SW 1271 (cell line): ENCODE results near the gene SIX3.

ENCODE experiments used
- DNase-seq, 2 experiments: peaks; one replicate each; lab custom pipeline; 2025; lab: John Stamatoyannopoulos, UW

SIX3 gene

DNA sequence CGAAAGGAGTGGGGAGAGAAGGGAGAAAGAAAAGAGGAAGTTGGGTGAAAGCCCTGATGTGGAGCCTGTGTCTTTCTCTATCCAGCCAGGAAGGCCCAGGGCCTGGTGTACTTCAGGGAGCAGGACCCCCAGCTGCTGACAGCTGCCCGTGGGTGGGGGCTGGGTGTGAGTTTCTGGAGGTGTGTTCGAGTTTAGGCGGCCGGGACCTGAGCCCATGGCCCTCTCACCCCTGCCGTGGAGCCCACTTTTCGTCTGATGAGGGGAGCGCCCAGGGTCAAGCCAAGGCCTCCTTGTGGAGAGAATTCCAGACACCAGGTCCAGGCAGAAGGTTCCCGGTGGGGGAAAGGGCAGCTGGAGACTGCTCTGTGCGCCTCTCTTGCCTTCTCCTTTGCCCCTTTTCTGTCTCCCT is 2.2 kb downstream of the SIX3 start:
- DNase-seq = no peak

DNA sequence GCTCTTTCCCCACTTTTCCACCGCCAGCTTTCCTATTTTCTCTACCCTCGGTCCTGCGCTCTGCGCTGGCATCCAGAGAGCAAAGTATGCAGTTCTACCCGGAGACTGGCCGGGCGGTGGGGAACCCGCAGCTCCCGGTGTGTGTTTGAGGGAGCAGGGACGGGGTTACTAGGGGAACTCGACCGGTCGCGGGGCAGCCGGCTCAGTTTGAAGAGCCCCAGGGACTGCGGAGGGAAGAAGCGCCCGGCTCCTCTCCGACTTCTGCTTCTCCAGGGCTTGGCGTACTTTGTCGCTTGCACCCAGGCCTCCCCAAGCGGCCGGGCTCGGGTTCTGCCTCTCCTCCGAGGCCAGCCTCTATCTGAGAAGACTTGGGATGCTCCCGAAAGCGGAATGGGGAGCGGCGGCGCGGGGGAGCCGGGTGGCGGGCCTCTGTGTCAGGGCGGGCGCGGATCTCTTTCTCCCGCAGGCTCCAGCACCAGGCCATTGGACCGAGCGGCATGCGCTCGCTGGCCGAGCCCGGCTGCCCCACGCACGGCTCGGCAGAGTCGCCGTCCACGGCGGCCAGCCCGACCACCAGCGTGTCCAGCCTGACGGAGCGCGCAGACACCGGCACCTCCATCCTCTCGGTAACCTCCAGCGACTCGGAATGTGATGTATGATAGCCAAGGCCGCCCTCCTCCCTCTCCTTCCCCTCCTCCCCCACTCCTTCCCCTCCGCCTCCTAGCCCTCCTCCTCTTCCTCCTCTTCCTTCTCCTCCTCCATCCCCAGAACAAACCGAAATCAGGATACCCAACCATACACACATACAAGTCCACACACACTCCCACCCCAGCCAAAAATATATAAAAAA is 2.8 kb downstream of the SIX3 start:
- DNase-seq = no peak

DNA sequence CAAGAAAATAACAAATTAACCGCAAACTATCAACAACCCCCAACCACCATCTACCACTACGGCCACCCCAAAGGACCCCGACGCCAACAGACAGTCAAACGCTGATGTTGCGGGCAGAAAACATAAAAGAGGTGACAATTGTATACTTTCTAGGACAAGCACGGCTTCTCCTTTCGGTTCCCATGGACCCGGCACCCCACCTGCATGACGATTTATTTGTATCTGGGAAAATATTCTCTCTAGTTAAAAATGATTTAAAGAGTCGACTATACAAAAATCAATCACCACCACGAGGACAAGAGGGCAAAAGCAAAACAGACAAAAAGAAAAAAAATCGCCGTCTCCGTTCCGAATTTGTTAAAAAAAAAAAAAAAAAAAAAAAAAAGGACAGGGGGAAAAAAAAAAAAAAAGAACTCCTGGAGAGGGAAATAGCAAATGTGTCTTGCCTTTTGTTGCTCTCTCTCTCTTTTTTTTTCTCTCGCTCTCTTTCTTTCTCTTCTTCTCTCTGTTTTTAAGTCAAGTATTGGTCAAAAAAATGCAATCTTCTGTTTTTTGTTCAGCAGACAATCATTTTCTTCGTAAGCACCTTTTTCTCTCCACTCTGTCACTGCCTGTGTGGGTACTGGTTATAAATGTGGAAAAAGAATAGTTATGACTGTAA is 3.6 kb downstream of the SIX3 start:
- DNase-seq = no peak

DNA sequence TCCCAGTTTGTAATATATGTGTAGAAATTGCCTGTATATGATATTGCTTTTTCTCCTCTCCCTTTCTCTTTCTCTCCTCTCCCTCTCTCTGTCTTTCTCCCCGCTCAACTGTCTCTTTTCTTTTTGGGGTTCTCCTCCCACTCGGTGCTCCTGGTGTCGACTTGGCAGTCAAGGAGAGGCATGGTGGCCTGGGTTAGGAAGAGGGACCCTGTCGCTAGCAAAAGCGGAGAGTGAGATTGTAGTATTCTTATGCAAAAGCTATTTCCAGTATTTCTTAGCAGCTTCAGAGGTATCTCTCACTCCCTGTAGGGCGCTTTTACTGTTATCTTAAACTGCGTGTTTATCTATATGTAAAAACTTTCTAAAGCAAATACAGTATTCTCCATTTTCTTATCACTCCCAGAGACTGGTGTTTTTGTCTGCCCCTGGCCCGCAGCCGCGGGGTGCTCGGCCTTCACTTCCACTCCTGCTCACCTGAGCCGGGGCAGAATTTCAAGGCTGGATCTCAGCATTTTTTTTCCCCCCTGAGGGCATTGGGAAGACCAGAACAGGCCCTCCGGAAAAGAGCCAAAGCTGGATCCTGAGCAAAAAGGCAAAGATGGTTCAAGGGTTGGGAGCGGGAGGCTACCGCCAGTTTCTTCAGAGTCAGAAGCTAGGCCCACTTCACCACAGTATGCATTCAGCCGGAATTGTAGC is 4.3 kb downstream of the SIX3 start:
- DNase-seq = no peak

DNA sequence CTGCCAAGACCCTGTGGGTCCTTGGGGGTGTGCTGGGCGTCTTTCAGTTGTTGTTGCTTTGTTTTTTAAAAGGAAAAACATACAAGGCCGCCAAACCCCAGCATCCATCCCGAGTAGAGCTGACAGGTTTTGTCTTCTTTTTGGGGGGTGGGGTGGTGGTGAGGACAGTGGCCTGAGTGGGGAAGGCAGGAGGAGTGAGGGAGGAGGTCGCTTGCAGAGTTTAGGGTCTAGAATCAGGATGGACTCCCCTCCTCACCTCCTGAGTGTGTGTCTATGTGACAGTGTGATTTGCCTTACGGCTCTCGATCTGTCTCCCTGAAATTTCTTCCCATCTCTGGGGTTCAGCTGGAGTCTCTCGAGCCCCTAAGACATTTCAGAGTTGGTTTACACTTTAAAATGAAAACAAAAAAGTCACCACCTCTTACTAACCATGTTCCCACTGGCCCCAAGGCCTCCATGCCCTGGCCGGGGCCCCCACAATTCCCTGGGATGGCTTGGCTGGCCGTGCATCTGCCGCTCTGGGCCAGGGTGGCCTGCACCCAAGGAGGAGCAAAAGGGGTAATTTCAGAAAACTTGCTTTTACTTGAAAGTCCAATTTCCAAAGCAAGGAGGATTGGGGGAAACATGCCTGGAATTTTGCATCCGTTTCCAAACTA is 5.0 kb downstream of the SIX3 start:
- no peak for DNase-seq

DNA sequence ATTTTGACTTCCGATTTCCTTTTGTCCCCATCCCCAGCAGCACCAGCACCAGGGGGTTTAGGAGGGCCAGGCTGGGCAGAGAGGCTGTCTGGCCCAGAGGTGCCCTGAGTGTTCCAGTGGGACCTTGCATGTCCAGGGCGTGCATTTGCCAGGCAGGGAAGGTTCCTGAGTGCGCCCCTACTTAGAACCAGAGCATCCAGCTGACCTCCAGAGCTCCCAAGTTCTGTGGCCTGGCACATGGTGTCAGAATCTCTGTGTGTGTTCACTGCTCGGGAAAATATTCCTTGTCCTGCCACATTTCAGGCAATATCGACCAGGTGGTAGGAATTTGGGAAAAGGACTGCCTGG is 5.5 kb downstream of the SIX3 start:
- no peak for DNase-seq

DNA sequence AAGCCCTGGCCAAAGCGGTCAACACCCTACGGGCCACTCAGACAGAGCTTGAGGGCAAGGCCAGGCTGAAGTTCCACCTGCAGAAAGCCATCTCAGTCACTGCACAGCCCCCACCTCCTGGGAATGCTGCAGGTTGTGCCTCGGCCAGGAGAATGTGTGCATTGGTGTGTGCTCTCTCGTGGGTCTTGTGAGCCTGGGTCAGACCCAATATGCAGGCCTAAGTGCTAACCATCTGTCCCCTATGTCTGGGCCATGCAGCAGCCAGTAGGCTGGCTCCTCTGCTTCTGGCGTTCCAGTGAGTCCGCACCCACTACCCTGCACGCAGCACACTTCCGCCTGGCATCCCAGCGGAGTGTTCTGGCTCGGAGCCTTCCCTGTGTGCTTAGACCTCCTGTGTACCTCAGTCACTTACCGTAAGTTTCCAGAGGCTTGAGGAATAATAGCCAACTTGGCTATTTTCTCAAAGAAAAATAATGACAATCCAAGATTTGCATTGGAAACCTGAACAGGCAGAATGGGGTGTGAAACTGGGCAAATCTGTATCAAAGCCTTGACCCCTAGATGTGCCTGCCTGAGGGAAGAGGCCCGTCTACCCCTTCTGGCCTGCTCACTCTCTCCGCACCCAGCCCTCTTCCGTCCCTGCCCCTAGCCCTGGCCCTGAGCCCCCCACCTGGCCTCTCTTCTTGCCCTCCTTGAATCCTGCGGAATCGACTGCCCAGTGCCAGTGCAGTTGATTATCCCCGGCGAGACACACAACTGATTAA is 7.2 kb downstream of the SIX3 start:
- no peak for DNase-seq

DNA sequence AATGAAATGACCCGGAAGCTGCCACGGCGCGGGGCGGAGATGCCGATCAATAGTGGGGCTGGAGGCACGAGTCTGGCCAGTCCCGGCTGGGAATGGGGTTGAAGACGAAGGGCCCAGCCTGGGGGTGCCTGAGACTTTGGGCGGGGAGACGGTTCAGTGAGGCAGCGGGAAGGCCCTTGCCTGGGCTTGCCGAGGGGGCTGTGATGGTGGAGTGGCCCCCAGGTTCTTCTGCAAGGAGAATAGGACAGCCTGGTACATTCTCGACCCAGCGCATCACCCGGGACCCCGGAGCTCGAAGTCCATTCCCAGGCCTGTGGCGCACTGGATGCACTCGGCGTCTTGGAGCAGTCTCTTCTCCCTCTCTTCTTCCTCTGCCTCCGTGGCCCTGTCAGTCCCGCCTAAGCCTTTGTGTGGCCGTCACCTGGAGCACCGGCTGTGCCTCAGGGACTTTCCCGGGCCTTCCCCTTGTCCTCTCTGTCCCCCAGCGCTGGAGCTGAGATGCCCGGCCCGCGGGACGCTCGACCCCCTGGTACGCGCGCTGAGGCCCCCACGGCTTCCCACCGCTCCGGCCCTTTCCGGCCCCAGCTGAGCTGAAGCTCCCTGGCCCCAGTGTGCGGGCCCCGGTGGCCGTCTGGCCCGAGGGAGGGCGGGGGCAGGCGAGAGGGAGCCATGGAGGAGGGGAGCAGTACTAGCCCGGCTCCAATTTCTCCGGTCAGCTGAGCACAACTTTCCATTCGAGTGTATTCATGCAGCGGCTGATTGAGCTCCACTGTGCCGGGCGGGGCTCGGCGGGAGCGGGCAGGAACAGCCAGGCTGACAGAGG is 8.0 kb downstream of the SIX3 start:
- DNase-seq = no peak

DNA sequence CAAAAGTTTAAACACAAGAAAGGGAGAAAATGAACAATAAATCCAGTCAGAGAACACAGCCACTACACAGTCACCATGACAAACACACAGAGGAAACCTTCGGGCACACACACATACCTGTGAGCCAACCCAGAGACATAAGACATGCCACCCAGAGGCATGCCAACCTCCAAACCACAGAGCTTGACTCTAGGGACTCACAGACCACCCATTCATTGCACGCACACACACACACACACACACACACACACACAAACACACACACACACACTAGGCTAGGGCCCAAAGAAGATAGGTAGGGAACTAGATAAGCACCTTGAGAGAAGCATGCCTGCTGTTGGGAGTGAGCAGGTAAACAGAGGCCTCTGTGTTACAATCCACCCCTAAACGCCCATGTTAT is 9.1 kb downstream of the SIX3 start:
- no peak for DNase-seq

DNA sequence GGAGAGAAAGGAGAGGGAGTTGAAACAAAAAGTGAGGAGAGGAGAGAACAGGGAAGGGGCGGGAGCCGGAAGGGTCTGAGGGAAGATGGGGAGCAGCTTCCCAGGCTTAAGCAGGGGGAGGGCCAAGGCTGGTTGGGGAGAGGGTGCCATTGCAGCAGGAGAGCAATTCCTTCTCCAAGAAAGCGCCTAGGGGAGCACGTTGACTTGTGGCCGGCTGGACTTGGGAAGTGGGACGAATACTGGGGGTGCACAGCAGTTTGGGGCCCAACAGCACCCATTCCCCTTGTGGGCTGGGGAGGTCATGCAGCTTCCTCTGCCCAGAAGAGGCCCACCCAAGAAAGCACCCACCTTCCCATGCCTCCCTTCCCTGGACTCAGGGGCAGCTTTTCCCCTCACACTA is 9.6 kb downstream of the SIX3 start:
- DNase-seq = no peak

DNA sequence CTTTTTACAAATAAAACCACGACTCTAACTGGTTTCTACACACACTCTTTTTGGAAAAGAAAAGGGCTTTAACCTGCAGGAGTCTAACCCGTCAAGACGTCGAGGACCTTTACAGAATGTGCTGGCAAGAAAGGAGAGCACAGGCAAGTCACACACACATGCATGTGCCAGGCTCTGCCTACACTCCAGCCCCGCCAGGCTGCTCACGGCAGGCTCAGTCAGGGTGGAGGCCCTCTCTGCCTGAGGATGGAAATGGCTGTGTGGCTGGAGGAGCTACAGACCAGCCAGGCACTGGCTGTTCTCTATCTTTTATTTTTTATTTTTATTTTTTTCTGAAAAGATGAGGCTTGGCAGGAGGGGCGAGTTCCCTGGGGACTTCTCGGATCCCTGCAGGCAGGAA is 10.2 kb downstream of the SIX3 start:
- no peak for DNase-seq

DNA sequence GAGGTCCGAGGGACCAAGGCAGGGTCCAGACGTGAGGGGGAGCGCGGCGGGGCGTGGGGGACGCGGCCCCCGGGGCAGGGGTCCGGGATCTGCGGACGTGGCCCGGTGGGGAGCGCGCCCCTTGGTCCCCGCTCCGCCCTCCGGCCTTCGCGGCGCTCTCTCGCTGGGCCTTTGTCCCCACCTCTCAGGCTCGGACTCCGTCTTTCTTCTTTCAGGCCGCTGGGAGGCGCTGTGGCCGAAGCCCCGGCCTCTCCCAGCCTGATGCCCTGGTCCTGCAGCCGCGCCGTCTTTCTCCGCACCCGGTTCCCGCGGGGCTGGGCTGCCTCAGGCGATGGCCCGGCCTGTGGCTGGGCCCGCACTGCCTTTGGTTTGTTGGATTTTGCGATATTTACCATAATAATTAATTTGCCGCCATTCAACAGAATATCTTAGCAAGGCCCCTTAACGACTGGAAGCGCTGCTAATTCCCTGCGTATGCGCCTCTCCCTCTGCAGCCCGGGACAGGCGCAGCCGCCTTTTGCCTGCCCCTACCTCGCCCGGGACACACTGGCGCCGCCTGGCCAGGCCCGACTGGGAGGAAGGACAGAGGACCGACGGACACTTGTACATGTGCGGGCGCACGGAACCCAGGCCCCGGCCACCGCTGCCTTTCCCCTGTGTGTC is 10.8 kb downstream of the SIX3 start:
- DNase-seq = no peak

DNA sequence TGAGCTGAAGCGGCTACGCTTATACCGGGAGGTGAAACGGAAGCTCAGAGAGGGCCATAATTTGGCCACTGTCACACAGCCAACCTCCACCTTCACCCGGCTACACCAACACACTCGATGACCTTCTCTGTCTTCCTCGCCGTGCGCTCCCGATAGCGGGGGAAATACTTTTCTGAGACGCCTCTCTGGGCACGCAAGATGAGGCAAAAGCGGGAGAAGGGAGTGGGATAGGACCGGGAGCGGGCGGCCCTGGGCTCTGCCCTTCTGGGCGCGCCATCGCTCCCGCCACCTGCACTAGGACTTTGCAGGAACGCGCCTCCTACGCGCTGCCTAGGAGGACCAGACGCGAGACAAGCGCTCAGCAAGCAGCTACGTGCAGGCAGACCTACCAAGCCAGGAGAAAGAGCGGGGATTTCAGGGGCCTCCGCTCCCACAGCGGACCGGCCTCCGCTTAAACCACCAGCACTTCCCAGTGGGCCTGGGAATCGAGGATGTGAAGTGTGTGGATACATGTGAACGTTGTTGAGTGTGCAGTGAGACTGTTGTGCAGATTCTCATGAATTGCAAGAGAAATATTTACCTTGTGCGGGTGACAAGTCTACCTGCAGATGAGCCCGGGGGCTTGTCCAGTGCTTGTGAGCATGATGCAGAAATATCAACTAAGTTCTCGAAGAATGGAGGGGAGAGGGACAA is 11.4 kb downstream of the SIX3 start:
- DNase-seq = no peak

DNA sequence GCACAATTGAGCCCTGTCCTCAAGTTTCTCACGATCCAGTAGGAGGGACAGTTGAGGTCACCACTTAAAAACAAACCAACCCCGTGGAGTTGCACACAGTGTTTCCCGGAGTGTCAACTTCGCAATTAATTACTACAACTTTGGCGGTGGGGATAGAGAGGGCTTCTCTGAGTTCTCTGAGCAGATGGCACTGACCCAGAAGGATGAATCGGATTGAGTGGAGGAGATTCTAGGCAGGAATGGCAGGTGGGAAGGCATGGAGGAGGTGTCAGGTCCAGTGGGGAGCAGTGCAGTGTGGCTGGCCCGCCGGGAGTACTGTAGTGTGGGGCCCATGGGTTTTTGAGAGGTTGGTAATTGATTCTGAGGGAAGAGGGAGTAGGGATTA is 12.0 kb downstream of the SIX3 start:
- no peak for DNase-seq

DNA sequence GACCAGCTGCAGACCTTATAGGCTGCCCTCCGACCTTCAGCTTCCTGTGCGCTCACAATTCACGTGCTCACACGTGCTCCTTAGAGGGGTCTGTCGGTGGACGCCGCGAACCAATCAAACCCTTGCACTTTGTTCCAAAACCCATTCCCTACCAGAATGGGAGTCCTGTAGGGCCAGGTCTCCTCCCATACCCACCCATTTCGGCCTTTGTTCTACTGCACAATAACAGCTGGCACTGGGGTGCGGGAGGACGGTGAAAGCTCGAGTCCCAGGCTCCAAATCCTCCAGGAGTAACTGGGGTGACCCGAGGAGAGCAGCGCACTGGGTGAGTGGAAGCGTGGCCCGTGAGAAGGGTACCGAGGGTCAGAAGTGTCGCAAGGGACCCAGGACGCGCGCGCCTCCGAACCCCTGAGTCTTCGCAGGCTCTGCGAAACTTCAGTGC is 13.0 kb downstream of the SIX3 start:
- no peak for DNase-seq

DNA sequence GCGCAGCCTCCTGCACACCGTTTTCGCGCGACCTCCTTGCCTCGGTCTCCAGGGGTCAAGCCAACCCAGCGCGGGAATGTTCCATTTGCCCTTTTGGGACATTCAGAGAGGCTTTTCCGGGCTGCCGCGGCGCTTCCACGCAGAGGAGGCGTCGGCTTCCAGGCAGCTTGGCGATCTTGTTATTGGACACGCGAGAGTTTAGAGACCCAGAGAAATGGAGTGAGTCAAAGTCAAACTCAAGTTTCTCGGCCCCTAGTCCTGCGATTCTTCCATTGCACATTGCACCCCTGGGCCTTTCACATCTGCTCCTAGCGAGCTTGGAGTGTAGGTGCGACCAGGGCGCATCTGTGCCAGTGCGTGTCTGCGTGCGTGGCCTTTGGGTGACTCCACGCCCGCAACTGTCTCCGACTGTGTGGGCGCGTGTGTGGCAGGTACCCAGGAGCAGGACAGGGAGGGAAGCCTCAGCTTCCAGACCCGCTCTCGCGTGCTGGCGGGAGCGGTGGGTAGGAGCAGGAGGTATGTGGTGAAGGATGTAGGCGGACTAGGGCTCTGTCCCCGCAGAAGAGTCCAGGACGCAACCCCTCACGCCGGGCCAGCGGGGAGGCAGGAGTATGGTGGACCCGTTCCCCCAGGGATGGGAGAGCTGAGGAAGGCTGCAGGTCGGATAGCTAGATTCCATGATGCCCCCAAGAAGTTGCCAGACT is 13.5 kb downstream of the SIX3 start:
- DNase-seq = no peak

DNA sequence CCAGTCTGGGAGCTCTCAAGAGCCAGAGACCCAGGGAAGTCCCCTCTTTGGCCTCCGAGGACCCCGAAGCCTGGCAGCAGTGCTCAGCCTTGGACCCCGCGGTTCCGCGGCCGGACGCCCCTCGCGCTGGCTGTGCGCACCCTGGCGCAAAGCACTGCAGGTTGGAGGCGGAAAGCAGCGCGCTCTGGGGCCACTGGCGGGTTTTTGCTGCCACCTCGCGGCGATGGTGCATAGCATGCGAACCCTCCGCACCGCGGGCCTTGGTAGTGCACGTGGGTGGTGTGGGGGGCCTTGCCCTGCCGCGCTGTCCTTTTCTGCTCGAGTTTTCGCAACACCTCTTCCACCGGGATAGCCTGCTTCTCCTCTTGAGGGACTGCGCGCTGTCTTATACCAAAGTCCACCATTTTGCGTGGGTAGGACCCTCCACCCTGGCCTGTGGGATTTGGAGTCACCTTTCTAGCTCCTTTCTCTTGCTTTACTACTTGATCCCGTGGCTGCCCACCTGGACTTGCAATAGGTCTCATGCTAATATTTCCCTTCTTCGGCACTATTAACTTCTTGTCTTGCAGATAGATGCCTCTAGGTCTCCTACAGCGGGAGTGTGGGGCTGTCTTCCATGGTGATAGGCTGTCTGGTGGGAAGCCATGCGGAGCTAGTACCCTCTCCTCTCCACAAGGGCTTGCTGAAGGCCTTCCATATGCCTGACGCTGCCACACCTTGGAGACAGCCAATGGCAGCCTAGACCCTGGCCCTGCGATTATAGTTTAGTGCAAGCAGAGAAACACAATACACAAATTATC is 14.3 kb downstream of the SIX3 start:
- peak; percentile 14 to 44 for DNase-seq

DNA sequence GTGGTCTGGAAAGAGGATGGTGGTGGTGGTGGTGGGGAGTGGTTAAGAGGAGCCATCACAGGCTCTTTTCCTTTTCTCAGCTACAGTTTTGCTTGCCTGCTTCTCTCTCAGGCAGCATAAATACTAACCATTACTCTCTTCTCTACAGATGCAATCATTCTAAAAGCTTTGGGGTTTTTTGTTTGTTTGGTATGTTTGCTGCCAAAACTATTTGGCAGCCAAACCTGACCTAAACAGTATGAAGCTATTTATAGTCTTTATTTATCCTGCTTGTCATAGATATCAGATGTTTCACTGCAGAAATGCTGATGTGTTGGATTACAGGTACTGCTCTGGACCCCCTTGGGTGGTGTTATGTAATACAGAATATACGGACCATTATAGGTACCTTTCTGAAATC is 15.3 kb downstream of the SIX3 start:
- no peak for DNase-seq
